IMR-90 (cell line): ENCODE measurements around the gene MPP4. TPM values are rescaled to one million over a fixed set of nuclear protein-coding genes. Genes with fewer than 3 reads are reported as not detected.
"Not testable (repeated sequence)": the region's sequence is repeated elsewhere in the genome, so short reads cannot be mapped to it uniquely, and the experiment has no call there.

Source experiments
- ATAC-seq: fragments of 200-7000 bp; cut with Tn5 transposase; 2 replicates; pipeline ENCODE4 v1.9.1; 2020; ENCODE audit warnings: low read depth, mild to moderate bottlenecking, moderate library complexity
- BruUV-seq: library from RNA; stranded (reverse); fragments of 400-500 nt; replicated peaks from 2 replicates; lab custom pipeline; 2021; lab: Mats Ljungman, UMichigan
- CTCF ChIA-PET: fragments of 300-600 bp; formaldehyde crosslinking; extraction: SDS; loops from one replicate; lab custom pipeline; 2021; ENCODE audit warnings: antibody characterized with exemption; lab: Yijun Ruan, JAX
- POLR2A ChIA-PET: fragments of 300-600 bp; sonication (Branson Sonifier 250); formaldehyde crosslinking; loops from one replicate; lab custom pipeline; 2022; ENCODE audit warnings: antibody characterized with exemption; ENCODE audit not compliant: unreplicated experiment; lab: Charles Lee
- DNase-seq: peaks from one replicate; pipeline ENCODE4 v3.0.0; 2013
- H2AFZ ChIP-seq: replicated peaks from 2 replicates; pipeline ENCODE3; 2013; ENCODE audit warnings: low read length, mild to moderate bottlenecking; ENCODE audit not compliant: poor library complexity
- H2AK5ac ChIP-seq: 2 replicates; pipeline ENCODE4 v1.6.1; 2013; ENCODE audit warnings: low read depth, low read length, inconsistent platforms
- H2AK9ac ChIP-seq: replicated peaks from 2 replicates; pipeline ENCODE3; 2013; ENCODE audit warnings: mild to moderate bottlenecking, low read depth, low read length, moderate library complexity; ENCODE audit not compliant: poor library complexity
- H2BK120ac ChIP-seq: 2 replicates; pipeline ENCODE4 v1.6.1; 2013; ENCODE audit warnings: low read depth, low read length, inconsistent platforms
- H2BK15ac ChIP-seq: 3 replicates; pipeline ENCODE4 v1.6.1; 2013; ENCODE audit warnings: low read depth, low read length, inconsistent platforms
- H2BK20ac ChIP-seq: 2 replicates; pipeline ENCODE4 v1.6.1; 2013; ENCODE audit warnings: low read depth, mild to moderate bottlenecking, inconsistent platforms, low read length, moderate library complexity
- H2BK5ac ChIP-seq: 2 replicates; pipeline ENCODE4 v1.6.1; 2013; ENCODE audit warnings: mild to moderate bottlenecking, low read depth, low read length, inconsistent platforms; ENCODE audit not compliant: poor library complexity, severe bottlenecking
- H3K14ac ChIP-seq: replicated peaks from 2 replicates; pipeline ENCODE4 v1.6.1; 2013; ENCODE audit warnings: low read depth, low read length, inconsistent platforms
- H3K18ac ChIP-seq: 2 replicates; pipeline ENCODE4 v1.6.1; 2013; ENCODE audit warnings: low read depth, low read length, control low read depth
- H3K23ac ChIP-seq: 2 replicates; pipeline ENCODE4 v1.6.1; 2013; ENCODE audit warnings: low read depth, low read length, inconsistent platforms
- H3K27ac ChIP-seq: 2 replicates; pipeline ENCODE4 v1.5.1; 2013; ENCODE audit warnings: mild to moderate bottlenecking, control low read depth, low read length; ENCODE audit not compliant: insufficient read depth
- H3K27me3 ChIP-seq: 2 replicates; pipeline ENCODE4 v1.6.1; 2013; ENCODE audit warnings: low read length; ENCODE audit not compliant: control insufficient read depth, insufficient read depth
- H3K36me3 ChIP-seq: 2 replicates; pipeline ENCODE4 v1.6.1; 2013; ENCODE audit warnings: low read length, mixed read lengths; ENCODE audit not compliant: control insufficient read depth, insufficient read depth
- H3K4ac ChIP-seq: 2 replicates; pipeline ENCODE4 v1.6.1; 2013; ENCODE audit warnings: low read depth, low read length, inconsistent platforms
- H3K4me1 ChIP-seq: 2 replicates; pipeline ENCODE4 v1.6.1; 2013; ENCODE audit warnings: low read length, mixed read lengths; ENCODE audit not compliant: control insufficient read depth, insufficient read depth
- H3K4me2 ChIP-seq: 2 replicates; pipeline ENCODE4 v1.6.1; 2013; ENCODE audit warnings: low read depth, mild to moderate bottlenecking, control low read depth, low read length, moderate library complexity
- H3K4me3 ChIP-seq: 2 replicates; pipeline ENCODE4 v1.5.1; 2013; ENCODE audit warnings: low read depth, mild to moderate bottlenecking, control low read depth, low read length, moderate library complexity; ENCODE audit not compliant: insufficient read depth
- H3K56ac ChIP-seq: 2 replicates; pipeline ENCODE4 v1.6.1; 2013; ENCODE audit warnings: low read length, inconsistent platforms; ENCODE audit not compliant: insufficient read depth; ENCODE audit errors: extremely low read depth
- H3K79me1 ChIP-seq, 2 experiments: 2 replicates each; pipeline ENCODE4 v1.6.1; 2013; ENCODE audit warnings: low read length in 2 of 2, inconsistent platforms in 1 of 2, low read depth in 1 of 2
- H3K9ac ChIP-seq: 2 replicates; pipeline ENCODE4 v1.6.1; 2013; ENCODE audit warnings: low read depth, low read length, control low read depth
- H3K9me1 ChIP-seq: 2 replicates; pipeline ENCODE4 v1.6.1; 2013; ENCODE audit warnings: low read length, inconsistent platforms; ENCODE audit not compliant: insufficient read depth
- H3K9me3 ChIP-seq: 2 replicates; pipeline ENCODE4 v1.6.1; 2013; ENCODE audit warnings: low read length; ENCODE audit not compliant: control insufficient read depth, insufficient read depth
- H4K20me1 ChIP-seq: 2 replicates; pipeline ENCODE4 v1.6.1; 2013; ENCODE audit warnings: low read length, inconsistent platforms; ENCODE audit not compliant: insufficient read depth
- H4K5ac ChIP-seq: 2 replicates; pipeline ENCODE4 v1.6.1; 2013; ENCODE audit warnings: mild to moderate bottlenecking, low read depth, low read length, control low read depth
- H4K8ac ChIP-seq, 2 experiments: 2 replicates each; pipeline ENCODE4 v1.6.1; 2013; ENCODE audit warnings: low read depth in 2 of 2, low read length in 2 of 2, control low read depth in 1 of 2, inconsistent platforms in 1 of 2
- H4K91ac ChIP-seq: 2 replicates; pipeline ENCODE4 v1.6.1; 2013; ENCODE audit warnings: low read depth, low read length, inconsistent platforms; ENCODE audit not compliant: insufficient read depth
- WGBS, 2 experiments: methylation state at CpG; one replicate each; pipeline versions ENCODE4 v1.1.5 to v1.1.7; 2013; ENCODE audit warnings: missing lambda C conversion rate in 2 of 2; ENCODE audit not compliant: insufficient read length in 1 of 2; ENCODE audit errors: extremely low coverage in 2 of 2; 5-methylcytosine and 5-hydroxymethylcytosine counted together
- dilution Hi-C: fragments of 300-500 bp; cut with HindIII; formaldehyde crosslinking; loops from one replicate; pipeline ENCODE4 v1.14.3; 2018; ENCODE audit warnings: low sequenced_read_pairs; ENCODE audit not compliant: unreplicated experiment
- in situ Hi-C: fragments of 300-500 bp; cut with MboI; formaldehyde crosslinking; loops from 3 replicates; pipeline ENCODE4 v1.14.3; 2019; ENCODE audit warnings: low sequenced_read_pairs, inconsistent platforms, mixed read lengths
- intact Hi-C: fragments of 100-400 bp; cut with micrococcal nuclease; formaldehyde crosslinking; loops from 2 replicates; pipeline ENCODE4 v1.10.0; 2022
- polyA plus RNA-seq, 3 experiments: library from polyadenylated mRNA; depleted of rRNA; stranded (reverse); fragments of >200 nt; gene quantifications; 2 replicates each; pipeline ENCODE4 v1.2.3, GENCODE V29; 2012; ENCODE audit warnings: low replicate concordance in 1 of 3
- total RNA-seq: library from RNA; depleted of rRNA; stranded (reverse); fragments of >200 nt; gene quantifications from 2 replicates; pipeline ENCODE4 v1.2.3, GENCODE V29; 2012

The MPP4 gene
- total and polyA plus RNA-seq, 2 of the 4 experiments (the other 2 are of a cell fraction) = 11.8 to 14.9 TPM

GRCh38 chr2:201671205-201671604, 27.2 kb downstream of the MPP4 start:
- H3K79me1 ChIP-seq, H2BK15ac ChIP-seq, H4K91ac ChIP-seq, H3K27me3 ChIP-seq, H3K56ac ChIP-seq, H3K23ac ChIP-seq, H2AK5ac ChIP-seq, dilution Hi-C loops, H3K18ac ChIP-seq, H4K8ac ChIP-seq, H3K4me2 ChIP-seq, BruUV-seq, H3K27ac ChIP-seq, POLR2A ChIA-PET, H2AK9ac ChIP-seq, DNase-seq, H4K20me1 ChIP-seq, CTCF ChIA-PET, H2BK20ac ChIP-seq, H3K9me3 ChIP-seq, ATAC-seq, H3K14ac ChIP-seq, in situ Hi-C loops, H2AFZ ChIP-seq, H3K9ac ChIP-seq, H2BK5ac ChIP-seq, H3K4ac ChIP-seq, H2BK120ac ChIP-seq, H3K4me1 ChIP-seq, H3K9me1 ChIP-seq, H3K36me3 ChIP-seq, H4K5ac ChIP-seq, H3K4me3 ChIP-seq, intact Hi-C loops: not testable (repeated sequence)
- no CpG with 5 or more reads among the region's 4 CpGs for WGBS, 2 experiments
